ENCODE results near the gene OR6C3. TPM values are rescaled to one million over a fixed set of nuclear protein-coding genes. Genes with fewer than 3 reads are reported as not detected.
"Not testable (repeated sequence)": the region's sequence is repeated elsewhere in the genome, so short reads cannot be mapped to it uniquely, and the experiment has no call there.

Gene OR6C3
- total and polyA plus RNA-seq, 2 experiments from 2014 or later = not detected

DNA sequence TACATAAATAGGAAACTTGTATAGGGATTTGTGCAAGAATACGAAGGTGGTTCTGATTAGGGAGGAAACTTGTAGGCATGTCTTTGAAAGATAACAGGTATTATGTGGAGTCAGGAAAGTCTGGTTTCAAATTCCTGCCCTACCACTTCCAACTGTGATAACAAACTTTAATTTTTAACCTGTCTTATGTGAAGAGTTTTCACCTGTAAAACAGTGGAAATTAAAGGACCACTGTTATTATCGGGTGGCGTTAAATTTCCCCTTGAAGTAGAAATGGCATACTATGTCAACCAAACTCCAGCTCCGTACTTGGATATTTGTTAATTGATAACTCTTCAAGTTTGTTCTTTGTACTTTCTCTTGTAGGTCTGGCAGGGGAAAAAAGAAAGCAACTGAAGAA, 10.3 kb upstream of the OR6C3 start:
- H3K36me3 ChIP-seq = no peaks in the 10 kb centered on the region
- no peak overlapping the region for H3K4me3 ChIP-seq
- no peaks in the 10 kb centered on the region for H3K4me1 ChIP-seq (ENCODE audit: low read depth)
- TF ChIP-seq, protein P1, sequence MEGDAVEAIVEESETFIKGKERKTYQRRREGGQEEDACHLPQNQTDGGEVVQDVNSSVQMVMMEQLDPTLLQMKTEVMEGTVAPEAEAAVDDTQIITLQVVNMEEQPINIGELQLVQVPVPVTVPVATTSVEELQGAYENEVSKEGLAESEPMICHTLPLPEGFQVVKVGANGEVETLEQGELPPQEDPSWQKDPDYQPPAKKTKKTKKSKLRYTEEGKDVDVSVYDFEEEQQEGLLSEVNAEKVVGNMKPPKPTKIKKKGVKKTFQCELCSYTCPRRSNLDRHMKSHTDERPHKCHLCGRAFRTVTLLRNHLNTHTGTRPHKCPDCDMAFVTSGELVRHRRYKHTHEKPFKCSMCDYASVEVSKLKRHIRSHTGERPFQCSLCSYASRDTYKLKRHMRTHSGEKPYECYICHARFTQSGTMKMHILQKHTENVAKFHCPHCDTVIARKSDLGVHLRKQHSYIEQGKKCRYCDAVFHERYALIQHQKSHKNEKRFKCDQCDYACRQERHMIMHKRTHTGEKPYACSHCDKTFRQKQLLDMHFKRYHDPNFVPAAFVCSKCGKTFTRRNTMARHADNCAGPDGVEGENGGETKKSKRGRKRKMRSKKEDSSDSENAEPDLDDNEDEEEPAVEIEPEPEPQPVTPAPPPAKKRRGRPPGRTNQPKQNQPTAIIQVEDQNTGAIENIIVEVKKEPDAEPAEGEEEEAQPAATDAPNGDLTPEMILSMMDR (IDR thresholded peaks at IDR 0.05; ENCODE audit: low read depth, low read length) = no peak
- no peak for DNase-seq (ENCODE audit: low read depth in 1 of 2, low spot score in 1 of 2)
- H3K9me3 ChIP-seq (ENCODE audit: low read depth) = no peaks in the 10 kb centered on the region
- no peak overlapping the region for H3K27ac ChIP-seq
- H3K27me3 ChIP-seq = no peaks in the 10 kb centered on the region

DNA sequence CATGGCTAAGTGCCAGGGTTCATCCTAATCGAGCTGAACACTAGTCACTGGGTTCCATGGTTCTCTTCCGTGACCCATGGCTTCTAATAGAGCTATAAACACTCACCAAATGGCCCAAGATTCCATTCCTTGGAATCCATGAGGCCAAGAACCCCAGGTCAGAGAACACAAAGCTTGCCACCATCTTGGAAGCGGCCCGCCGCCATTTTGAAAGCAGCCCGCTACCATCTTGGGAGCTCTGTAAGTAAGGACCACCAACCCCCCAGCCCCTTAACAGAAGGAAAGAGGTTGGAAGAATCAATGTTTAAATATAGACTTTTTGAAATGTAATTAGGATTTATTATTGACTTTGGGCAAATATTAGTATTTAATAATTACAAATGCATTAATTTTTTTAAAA, 4.7 kb upstream of the OR6C3 start:
- H3K4me3 ChIP-seq; H3K36me3 ChIP-seq; H3K9me3 ChIP-seq (ENCODE audit: low read depth); H3K4me1 ChIP-seq (ENCODE audit: low read depth); H3K27me3 ChIP-seq; H3K27ac ChIP-seq; DNase-seq (ENCODE audit: low read depth in 1 of 2, low spot score in 1 of 2): not testable (repeated sequence)

DNA sequence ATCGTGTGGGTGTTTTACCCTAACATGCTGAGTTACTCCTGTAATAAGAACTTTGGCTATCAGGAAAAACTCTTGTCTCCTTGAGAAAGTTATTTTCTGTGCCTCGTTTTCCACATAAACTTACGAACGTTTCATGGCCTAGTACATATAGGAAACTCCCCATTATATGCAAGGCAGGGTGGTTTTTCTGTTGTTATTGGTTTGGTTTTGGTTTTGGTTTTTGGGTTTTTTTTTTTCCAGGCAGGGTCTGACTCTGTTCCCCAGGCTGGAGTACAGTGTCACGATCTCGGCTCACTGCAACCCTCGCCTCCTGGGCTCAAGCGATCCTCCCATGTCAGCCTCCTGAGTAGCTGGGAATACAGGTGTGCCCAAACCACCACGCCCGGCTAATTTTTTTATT, 5.5 kb downstream of the OR6C3 start:
- H3K4me3 ChIP-seq = no peak overlapping the region
- H3K4me1 ChIP-seq (ENCODE audit: low read depth) = no peaks in the 10 kb centered on the region
- no peaks in the 10 kb centered on the region for H3K36me3 ChIP-seq
- H3K27ac ChIP-seq = no peak overlapping the region
- H3K27me3 ChIP-seq = peaks cover 5% of the 10 kb centered on the region
- no peaks in the 10 kb centered on the region for H3K9me3 ChIP-seq (ENCODE audit: low read depth)
- DNase-seq (ENCODE audit: low read depth in 1 of 2, low spot score in 1 of 2) = no peak
- TF ChIP-seq, protein P1 (IDR thresholded peaks at IDR 0.05; ENCODE audit: low read depth, low read length) = no peak

DNA sequence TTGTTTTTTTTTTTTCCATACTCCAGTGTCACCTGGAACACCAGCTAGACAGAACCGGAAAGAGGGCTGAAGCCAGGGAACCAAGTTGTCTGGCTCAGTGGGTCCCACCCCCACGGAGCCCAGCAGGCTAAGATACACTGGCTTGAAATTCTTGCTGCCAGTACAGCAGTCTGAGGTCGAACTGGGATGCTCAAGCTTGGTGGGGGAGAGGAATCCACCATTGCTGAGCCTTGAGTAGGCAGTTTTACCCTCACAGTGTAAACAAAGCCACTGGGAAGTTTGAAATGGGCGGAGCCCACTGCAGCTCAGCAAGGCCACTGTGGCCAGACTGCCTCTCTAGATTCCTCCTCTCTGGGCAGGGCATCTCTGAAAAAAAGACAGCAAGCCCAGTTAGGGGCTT, 24.8 kb downstream of the OR6C3 start:
- not testable (repeated sequence) for H3K27ac ChIP-seq; DNase-seq (ENCODE audit: low read depth in 1 of 2, low spot score in 1 of 2); H3K9me3 ChIP-seq (ENCODE audit: low read depth); H3K36me3 ChIP-seq; H3K27me3 ChIP-seq; H3K4me1 ChIP-seq (ENCODE audit: low read depth); H3K4me3 ChIP-seq

DNA sequence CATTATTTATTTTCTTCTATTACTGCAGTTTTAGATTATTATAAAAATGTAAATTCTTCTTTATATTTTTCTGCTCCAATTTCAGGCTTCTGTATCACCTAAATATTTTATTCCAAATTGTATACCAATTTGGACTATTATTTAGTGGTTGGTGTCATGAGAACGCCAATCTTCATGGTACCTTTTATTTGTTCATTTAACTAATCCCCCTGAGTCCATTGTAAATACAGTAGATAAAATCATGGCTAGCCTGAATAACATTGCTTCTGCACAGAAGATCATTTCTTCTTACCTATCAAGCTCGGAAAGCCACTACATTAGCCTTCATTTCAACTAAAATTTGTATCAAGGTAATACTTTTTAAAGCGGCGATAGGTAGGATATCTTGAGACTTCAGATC, 32.1 kb downstream of the OR6C3 start, which contains the start of gene OR6C75:
TSS of gene OR6C75 (plus strand) at position 301 of the 400 bp plus-strand sequence. CDS start 2,136 bp downstream, outside the sequence.
- H3K9me3 ChIP-seq (ENCODE audit: low read depth) = no peaks in the 10 kb centered on the region
- no peak for DNase-seq (ENCODE audit: low read depth in 1 of 2, low spot score in 1 of 2)
- TF ChIP-seq, protein P1 (IDR thresholded peaks at IDR 0.05; ENCODE audit: low read depth, low read length) = no peak
- H3K36me3 ChIP-seq = no peaks in the 10 kb centered on the region
- H3K4me1 ChIP-seq (ENCODE audit: low read depth) = no peaks in the 10 kb centered on the region
- no peaks in the 10 kb centered on the region for H3K27me3 ChIP-seq
- H3K27ac ChIP-seq = no peak within 1 kb of the TSS
- no peak within 1 kb of the TSS for H3K4me3 ChIP-seq

DNA sequence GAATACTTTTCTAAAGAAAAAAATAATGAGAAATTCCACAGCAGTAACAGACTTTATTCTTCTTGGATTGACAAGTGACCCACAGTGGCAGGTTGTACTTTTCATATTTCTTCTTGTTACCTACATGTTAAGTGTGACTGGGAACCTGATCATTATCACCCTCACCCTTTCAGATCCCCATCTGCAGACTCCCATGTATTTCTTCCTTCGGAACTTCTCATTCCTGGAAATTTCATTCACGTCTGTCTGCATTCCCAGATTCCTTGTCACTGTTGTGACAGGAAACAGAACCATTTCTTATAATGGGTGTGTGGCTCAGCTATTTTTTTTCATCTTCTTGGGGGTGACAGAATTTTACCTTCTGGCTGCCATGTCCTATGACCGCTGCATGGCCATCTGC, 34.5 kb downstream of the OR6C3 start:
- DNase-seq (ENCODE audit: low read depth in 1 of 2, low spot score in 1 of 2) = no peak
- Histone ChIP-seq H3K9me3 (ENCODE audit: low read depth) (no peaks in the 10 kb centered on the region), H3K4me1 (ENCODE audit: low read depth) (no peaks in the 10 kb centered on the region), H3K27me3 (no peaks in the 10 kb centered on the region), H3K36me3 (no peaks in the 10 kb centered on the region), H3K4me3 (no peak overlapping the region), H3K27ac (no peak overlapping the region)
- TF ChIP-seq, protein P1 (IDR thresholded peaks at IDR 0.05; ENCODE audit: low read depth, low read length) = no peak

DNA sequence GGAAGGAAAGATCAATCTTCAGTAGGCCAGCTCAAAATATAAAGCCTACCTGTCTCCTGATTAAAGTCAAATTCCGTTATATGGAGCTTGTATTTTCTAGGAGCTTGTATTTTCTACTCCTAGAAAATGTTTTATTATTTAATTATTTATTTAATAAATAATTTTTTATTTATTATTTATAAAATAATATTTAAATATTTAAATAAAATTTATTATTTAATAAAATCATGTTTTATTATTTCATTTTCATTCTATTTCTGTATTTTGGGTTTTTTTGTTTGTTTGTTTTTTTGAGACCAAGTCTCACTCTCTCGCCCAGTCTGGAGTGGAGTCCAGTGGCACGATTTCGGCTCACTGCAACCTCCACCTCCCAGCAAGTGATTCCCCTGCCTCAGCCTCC, 42.0 kb downstream of the OR6C3 start:
- H3K36me3 ChIP-seq = no peaks in the 10 kb centered on the region
- H3K9me3 ChIP-seq (ENCODE audit: low read depth) = no peaks in the 10 kb centered on the region
- no peaks in the 10 kb centered on the region for H3K27me3 ChIP-seq
- no peak for DNase-seq (ENCODE audit: low read depth in 1 of 2, low spot score in 1 of 2)
- TF ChIP-seq, protein P1 (IDR thresholded peaks at IDR 0.05; ENCODE audit: low read depth, low read length) = no peak
- H3K4me1 ChIP-seq (ENCODE audit: low read depth) = no peaks in the 10 kb centered on the region
- H3K27ac ChIP-seq = no peak overlapping the region
- no peak overlapping the region for H3K4me3 ChIP-seq

All from cardiac muscle cell (in vitro differentiated cells and primary cell).